Measurements from ENCODE around the gene HOXB9. TPM values are rescaled to one million over a fixed set of nuclear protein-coding genes. Genes with fewer than 3 reads are reported as not detected.

HOXB9 gene
- total and polyA plus RNA-seq, 9 of the 15 experiments (the other 6 are each of a cell fraction or from before 2014, with no cell fraction given), result 3.1 to 196 (median 77.6) TPM

- TF ChIP-seq THRAP3 (IDR thresholded peaks at IDR 0.05; ENCODE audit: borderline replicate concordance) (no peak), MCM3 (IDR thresholded peaks at IDR 0.05) (no peak), DPF2 (IDR thresholded peaks at IDR 0.05) (no peak), PTRF (tag; IDR thresholded peaks at IDR 0.05) (no peak), HMGN3 (IDR thresholded peaks at IDR 0.05; ENCODE audit: borderline replicate concordance, extremely low read depth, insufficient read length, low read depth, low read length) (peak; percentile 73), GATAD2B (IDR thresholded peaks at IDR 0.05; ENCODE audit: borderline replicate concordance) (no peak), FOXP1 (CRISPR knock-in tag; IDR thresholded peaks at IDR 0.05) (no peak), CBFA2T2 (conservative IDR thresholded peaks at IDR 0.05) (peak; percentile 96), NR2C2 (CRISPR knock-in tag; IDR thresholded peaks at IDR 0.05) (no peak), NR2C2 (tag; IDR thresholded peaks at IDR 0.05) (peak; percentile 34; the same call in 1 of the 2 replicates), ZNF696 (CRISPR knock-in tag; conservative IDR thresholded peaks at IDR 0.05) (no peak), RB1 (IDR thresholded peaks at IDR 0.05; ENCODE audit: low read depth) (peak; percentile 45; the same call in 1 of the 2 replicates), TEAD1 (CRISPR knock-in tag; IDR thresholded peaks at IDR 0.05) (peak in 1 of 2 experiments; percentile 25; a peak in 1 of 4 replicates), MYBL2 (IDR thresholded peaks at IDR 0.05; ENCODE audit: low read depth) (no peak), MYBL2 (CRISPR knock-in tag; IDR thresholded peaks at IDR 0.05; ENCODE audit: borderline replicate concordance) (no peak), RFX5 (IDR thresholded peaks at IDR 0.05; ENCODE audit: low read depth, low read length) (no peak), ELF4 (CRISPR knock-in tag; IDR thresholded peaks at IDR 0.05) (0 out of 2 replicates have a peak, but pooled peaks have one; percentile 14), KDM2B (CRISPR knock-in tag; IDR thresholded peaks at IDR 0.05) (no peak), BRD9 (IDR thresholded peaks at IDR 0.05; ENCODE audit: low read depth, partially characterized antibody) (peak; percentile 46), AFF4 (CRISPR knock-in tag; IDR thresholded peaks at IDR 0.05) (no peak), SMARCE1 (IDR thresholded peaks at IDR 0.05) (0 out of 2 replicates have a peak, but pooled peaks have one; percentile 6), CBX1 (IDR thresholded peaks at IDR 0.05; ENCODE audit: low read depth) (no peak), NRF1 (conservative IDR thresholded peaks at IDR 0.05 in 1 of 2, IDR thresholded peaks at IDR 0.05 in 1 of 2) (peak; percentile 11 to 36; a peak in 1 of 4 replicates), STAT5B (CRISPR knock-in tag; IDR thresholded peaks at IDR 0.05) (no peak), NCOA1 (IDR thresholded peaks at IDR 0.05; ENCODE audit: low read depth) (no peak), ZC3H4 (CRISPR knock-in tag; IDR thresholded peaks at IDR 0.05; ENCODE audit: borderline replicate concordance) (no peak), BRD4 (IDR thresholded peaks at IDR 0.05) (0 out of 2 replicates have a peak, but pooled peaks have one; percentile 8)
Observed at GRCh38 chr17:48610282-48611211, 15.6 kb downstream of the HOXB9 start, which contains the start of gene HOXB7 (continued).

Data from K562 (cell line).